Measurements from ENCODE around the gene ABR. TPM values are rescaled to one million over a fixed set of nuclear protein-coding genes. Genes with fewer than 3 reads are reported as not detected.

The ABR gene
- total and polyA plus RNA-seq, 2 of the 8 experiments (the other 6 are each of a cell fraction or from before 2014, with no cell fraction given), result 44.8 to 47.2 TPM

- no peak for TF ChIP-seq CHD7 (IDR thresholded peaks at IDR 0.05; ENCODE audit: insufficient replicate concordance, low read length)
- TF ChIP-seq E2F6 (IDR thresholded peaks at IDR 0.05), result no peak
- TF ChIP-seq JUND (IDR thresholded peaks at IDR 0.05; ENCODE audit: low read length), result no peak
- no peak for TF ChIP-seq BRCA1 (IDR thresholded peaks at IDR 0.05; ENCODE audit: low read depth, low read length)
- no peak for TF ChIP-seq ZNF274 (IDR thresholded peaks at IDR 0.05; ENCODE audit: borderline replicate concordance, extremely low read depth, low read length)
- TF ChIP-seq SAP30 (IDR thresholded peaks at IDR 0.05; ENCODE audit: insufficient read depth, insufficient replicate concordance, low read length), result no peak
- no peak for TF ChIP-seq EZH2 (IDR thresholded peaks at IDR 0.05; ENCODE audit: low read depth, low read length, severe bottlenecking)
Observed at GRCh38 chr17:1037238-1037879, 142.4 kb downstream of the ABR start (continued).
